Measurements from ENCODE around the gene CRACR2B.

Gene CRACR2B

DNA sequence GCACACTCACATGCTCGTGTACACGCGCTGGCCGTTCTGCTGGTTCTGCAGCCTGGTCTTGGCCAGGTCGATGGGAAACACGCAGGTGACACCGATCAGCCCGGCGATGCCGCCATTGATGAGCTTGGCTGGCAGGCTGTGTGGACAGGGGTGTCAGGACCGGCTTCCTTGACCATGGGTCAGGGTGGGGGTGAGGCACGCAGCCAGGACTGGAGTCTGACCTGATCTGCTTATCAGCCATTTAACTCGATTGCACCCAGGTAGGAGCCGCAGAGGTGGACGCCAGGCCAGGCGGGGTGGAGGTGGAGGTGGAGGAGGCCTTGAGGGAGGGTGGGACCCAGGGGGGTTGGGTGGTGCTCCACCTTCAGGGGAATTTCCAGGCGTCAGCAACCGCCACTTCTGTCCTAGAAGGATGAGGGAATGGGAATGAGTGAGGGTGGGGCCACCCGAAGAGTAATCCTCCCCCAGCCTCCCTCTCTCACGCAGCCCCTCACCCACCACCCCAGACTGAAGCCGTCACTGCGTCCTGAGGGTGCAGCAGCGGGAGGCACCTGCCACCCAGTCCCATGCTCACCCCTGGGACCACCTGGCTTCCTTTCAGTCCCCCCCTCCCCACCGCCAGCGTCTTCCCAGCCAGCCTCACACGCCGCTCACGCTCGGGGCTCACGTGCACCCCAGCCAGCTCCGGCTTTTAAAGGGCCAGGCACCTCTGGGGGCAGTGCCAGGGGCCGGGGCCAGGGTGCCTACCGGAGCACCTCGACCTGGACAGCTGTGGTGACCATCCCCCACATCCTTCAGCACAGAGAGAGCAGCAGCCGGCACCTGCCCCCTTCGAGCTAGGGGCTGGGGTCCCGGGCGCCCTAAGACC, 32.7 kb upstream of the CRACR2B start:
- in situ Hi-C loops (cut with HindIII; ENCODE audit: low sequenced_read_pairs): no loop called here

DNA sequence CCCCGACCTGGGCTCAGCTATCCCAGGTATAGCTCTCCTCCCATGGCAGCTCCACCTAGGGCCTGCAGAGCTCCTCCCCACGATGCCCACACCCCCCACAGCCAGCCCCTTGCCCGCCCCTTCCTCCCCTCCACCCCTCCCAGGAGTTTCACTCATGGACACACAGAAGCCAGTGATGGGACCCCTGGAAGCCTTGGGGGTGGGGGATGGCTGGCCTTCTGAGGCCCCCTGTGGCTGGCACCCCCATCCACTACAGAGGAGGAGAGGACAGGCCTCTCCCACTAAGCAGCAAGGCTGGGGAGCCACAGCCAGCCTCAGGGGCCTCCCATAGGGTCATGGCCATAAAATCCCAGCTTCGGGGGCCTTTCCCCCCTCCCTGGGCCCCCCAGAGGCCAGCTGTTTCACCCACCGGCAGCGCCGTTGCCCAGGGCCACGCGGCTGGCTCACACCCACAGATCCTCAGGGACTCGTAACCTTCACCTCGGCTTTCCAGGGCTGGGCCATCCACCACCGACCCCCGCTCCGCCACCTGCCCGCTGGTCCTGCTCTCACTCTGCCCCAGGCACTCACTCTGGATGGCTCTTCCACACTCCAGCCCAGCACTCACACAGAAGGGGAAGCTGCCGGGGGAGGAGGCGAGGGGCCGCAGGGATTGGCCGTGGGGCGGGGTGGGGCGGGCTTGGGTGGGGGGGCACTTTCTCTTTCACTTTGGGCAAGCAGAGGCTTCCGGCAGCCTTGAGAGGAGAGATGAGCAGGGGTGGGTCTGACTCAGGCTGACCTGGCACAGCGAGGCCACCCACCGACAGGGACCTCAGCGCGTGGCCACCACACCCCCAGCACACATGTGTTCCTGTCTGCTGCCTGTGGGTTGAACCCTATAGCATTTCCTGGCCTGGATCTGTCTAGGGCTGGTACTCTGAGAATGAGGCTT, 31.8 kb upstream of the CRACR2B start:
- in situ Hi-C loops (cut with HindIII; ENCODE audit: low sequenced_read_pairs): no loop called here

DNA sequence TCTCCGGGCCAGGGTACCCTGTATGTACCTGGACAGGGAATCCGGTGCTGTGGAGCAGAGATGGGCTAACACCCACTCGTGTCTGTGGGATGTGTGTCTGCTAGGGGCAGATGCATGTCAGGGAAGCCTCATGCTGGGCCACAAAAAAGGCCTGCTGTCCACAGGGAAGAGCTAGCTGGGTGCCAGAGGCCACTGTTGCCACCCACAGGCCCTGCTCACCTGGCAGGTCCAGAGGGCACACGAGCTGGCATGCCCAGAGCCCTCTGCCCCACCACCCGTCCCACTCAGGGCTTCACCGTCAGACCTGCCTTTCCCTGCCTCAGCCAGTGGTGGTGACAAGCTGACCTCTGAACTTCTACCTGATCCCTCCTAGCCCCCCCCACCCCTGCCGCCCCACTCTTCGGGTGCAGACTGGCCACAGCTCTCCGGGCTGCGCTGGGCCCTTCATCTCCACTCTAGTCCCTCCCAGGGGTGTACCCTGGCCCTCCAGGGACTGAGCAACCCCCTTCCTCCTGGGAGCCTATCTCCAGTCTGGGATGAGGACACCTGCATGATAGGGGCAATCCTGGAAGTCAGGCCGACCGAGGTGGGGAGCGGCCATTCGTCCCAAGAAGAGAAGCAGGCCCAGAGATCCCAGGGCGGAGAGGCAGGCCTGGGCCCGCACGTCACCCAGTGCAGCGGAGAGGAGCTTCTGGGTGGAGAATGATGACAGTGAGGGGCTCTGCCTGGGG, 31.0 kb upstream of the CRACR2B start:
- in situ Hi-C loops (cut with HindIII; ENCODE audit: low sequenced_read_pairs): no loop called here

DNA sequence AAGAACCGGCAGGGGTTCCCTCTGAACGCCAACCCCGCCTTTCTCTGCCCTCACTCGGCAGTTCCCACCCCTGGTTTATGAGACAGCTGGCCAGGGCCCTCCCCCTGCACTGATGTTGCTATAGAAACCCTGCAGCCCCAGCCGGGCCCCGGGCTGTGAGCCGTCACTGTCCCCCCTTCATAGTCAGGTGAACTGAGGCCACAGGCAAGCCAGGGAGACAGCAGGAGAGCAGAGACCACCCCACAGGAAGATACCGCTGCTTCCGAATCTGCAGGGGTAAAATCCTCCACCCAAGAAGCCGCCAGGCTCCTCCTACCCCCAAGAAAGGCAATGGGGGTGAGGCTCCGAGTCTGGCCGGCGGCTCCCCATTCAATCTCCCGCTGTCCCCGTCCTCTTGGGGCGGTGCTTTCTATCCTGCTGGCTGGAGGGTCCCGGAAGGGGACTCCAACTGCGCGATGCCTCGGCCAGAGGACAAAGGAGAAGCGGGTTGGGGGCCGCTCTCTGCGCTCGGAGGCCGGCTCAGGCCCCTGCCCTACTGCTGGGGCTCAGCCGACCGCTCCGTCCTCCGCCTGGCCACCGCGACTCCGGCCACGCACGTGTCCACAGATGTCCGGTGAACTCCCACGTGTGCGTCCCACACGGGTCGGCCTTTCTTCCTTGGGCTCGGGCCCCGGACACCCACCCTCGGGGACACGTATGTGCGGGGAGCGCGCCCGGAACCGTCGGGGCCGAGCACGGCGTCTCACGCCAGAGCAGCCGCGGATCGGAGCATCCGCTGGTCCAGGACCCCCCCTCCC, 30.2 kb upstream of the CRACR2B start:
- in situ Hi-C loops (cut with HindIII; ENCODE audit: low sequenced_read_pairs): no loop called here

DNA sequence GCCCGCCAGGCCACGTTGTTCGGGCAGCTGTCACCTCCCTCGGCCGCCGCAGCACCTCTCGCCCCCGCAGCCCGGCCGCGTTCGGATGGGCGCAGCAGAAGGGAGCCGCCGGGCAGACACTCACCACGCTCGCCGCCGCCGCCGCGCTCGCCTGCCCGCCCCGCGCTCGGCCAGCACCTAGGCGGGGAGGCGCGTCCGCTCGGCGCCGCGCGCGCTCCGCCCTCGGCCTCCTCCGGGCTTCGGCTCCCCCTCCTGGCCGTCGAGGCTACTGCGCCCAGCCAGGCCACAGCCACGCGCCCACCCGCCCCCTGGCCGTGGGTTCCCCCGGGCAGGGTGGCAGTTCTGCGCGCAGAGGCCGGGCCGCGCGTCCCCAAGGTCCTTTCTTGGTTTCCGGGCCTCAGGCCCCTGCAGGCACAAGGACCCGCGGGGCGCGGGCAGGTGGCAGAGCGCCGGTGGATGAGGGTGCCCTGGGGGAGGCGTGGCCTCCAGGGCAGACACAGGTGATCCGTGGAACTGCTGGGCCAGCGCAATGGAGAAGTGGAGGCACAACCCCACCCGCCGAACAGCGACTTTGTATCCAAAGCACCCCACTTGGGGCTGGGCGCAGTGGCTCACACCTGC, 29.5 kb upstream of the CRACR2B start, which contains the start of gene SLC25A22:
Gene SLC25A22 (minus strand): TSS at position 189 of the 621 bp plus-strand sequence. CDS start 3,275 bp downstream, outside the sequence.
- in situ Hi-C loops (cut with HindIII; ENCODE audit: low sequenced_read_pairs): no loop called here

DNA sequence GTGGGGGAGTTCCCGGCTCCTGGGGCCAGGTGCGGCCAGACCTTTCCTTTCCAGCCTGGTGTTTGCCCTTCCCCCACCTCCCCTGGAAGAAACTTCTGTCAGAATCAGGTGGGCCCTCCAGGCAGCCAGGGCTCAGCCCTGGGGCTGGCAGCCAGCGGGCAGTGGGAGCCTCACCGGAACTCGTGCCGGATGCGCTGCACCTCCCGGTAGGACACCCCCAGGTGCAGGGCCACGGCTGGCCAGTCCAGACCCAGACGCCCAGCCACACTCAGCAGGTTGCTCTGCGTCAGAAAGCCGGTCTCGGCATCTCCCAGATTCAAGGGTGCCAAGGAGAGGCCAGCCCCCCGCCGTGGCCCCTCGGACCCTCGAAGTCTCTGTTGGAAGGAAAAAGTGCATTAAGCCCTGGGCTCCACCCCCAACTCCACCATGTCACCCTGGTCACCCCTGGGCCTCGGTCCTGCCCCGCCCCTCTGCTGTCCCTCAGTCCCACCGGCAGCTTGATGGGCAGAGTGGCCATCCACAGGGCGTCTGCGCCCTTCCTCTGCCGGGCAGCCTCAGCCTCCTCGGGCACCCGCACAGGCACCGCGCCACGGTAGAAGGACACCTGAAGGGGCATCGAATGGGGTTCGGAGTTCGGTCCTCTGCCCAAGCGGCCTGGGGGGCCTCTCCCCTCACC, 27.9 kb upstream of the CRACR2B start:
- in situ Hi-C loops (cut with HindIII; ENCODE audit: low sequenced_read_pairs): no loop called here

DNA sequence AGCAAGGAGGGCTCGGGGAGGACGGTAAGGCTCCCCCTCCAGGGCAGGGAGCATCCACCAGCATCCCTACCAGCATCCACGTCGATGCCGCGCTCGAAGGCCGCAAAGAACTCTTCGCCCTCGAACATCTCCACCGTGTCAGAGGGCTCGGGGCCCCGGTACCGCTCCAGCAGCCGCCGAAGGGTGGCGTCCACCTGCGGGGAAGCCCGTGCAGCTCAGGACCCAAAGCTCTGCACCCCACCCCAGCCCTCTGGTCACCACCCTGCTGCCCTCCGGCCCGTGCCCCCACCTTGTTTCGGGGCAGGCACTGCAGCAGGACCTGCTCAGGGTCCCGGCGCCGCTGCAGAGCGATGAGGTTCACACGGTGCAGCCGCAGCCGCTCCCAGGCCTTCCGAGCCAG, 27.2 kb upstream of the CRACR2B start:
- in situ Hi-C loops (cut with HindIII; ENCODE audit: low sequenced_read_pairs): no loop called here

DNA sequence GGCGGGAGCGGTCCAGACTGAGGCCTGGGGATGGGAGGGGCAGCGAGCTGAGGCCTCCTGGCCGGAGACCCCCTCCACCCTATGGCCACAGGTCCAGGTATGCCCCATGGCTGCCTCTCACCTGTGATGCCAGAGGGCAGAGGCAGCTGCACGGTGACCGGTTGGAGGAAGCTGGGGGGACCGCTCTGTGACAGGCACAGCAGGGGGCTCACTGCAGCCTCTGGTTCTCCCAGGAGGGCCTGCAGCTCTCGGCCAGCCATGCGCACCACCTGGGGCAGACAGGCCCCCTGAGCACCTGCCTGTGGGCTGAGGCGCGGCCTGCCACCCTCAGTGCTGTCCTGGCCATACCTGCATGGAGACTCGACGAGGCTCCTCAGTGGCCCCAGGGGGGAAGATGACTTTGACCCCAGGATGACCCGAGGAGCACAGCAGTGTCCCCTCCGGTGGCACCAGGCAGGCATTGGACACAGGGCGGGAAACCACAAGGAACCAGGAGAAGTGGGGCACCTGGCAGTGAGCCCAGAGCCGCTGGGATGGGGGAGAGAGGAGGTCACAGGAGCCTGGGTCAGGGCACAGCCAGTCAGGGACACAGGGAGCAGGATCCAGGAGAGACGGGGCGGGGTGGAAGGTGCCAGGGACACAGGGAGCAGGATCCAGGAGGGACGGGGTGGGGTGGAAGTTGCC, 26.5 kb upstream of the CRACR2B start:
- in situ Hi-C loops (cut with HindIII; ENCODE audit: low sequenced_read_pairs): no loop called here

DNA sequence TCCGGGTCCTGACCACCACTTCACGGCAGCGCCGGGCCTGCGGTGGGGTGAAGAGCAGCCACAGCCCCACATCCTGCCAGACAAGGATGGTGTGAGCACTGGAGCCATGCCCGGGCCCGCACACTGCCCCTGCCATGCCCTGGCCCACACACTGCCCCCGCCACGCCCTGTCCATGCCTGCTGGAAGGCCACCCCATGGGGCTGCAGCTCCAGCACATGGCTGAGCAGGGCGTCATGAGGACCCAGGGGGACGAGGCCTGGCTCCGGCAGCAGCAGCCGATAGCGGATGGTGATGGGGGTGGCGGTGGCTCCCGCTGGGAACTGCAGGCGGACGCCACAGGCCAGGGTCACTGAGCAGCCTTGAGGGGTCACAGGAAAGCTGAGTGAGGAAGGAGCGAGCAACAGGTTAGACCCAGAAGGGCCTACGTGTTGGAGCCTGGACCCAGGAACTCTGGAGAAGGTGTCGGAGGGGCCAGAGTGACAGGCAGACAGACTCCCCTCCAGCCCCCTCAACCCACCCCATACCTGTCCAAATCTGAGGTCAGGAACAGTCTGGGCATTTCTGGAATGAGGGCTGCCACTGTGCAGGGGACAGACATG, 25.6 kb upstream of the CRACR2B start:
- in situ Hi-C loops (cut with HindIII; ENCODE audit: low sequenced_read_pairs): no loop called here

DNA sequence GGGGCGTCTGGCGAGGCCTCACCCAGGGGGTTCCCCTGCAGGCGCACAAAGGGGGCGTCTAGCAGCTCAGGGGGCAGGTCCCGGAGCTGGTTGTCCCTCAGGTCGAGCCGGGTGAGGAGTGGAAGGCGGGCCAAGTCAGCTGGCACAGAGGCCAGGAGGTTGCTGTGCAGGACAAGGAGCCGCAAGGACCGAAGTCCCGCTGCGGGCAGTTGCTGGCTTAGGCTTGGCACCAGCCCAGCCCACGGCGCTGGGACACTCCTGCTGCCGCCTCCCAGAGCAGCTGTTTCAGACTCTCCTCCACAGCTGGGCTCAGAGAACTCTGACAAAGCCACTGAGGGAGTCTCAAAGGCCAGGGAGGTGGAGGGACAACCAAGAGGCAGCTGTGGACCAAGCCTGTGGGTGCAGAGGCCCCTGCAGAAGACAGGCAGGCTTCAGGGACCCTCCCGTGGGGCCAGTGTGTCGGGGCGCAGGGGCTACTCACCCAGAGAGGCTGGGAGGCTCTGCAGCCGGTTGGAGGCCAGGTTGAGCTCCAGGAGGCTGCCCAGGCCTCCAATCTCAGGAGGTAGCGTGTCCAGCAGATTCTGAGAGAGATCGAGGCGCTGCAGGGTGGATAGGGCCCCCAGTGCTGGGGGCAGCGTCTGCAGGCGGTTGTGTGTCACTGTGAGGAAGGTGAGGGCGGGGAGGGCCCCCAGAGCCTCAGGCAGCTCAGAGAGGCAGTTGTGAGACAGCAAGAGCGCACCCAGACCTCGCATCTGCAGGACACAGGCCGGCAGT, 24.8 kb upstream of the CRACR2B start:
- in situ Hi-C loops (cut with HindIII; ENCODE audit: low sequenced_read_pairs): no loop called here

DNA sequence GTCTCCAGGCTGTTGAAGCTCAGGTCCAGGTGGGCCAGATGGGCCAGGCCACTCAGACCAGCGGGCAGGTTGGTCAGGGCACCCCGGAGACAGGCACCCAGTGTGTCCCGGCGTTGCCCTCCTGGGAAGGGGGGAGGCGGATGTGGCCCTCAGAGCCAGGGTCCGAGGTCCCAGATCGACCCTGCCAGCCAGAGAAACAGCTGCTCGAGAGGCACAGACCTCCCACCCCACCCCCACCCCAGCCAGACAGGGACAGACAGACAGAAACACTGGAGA, 24.3 kb upstream of the CRACR2B start:
- in situ Hi-C loops (cut with HindIII; ENCODE audit: low sequenced_read_pairs): no loop called here

DNA sequence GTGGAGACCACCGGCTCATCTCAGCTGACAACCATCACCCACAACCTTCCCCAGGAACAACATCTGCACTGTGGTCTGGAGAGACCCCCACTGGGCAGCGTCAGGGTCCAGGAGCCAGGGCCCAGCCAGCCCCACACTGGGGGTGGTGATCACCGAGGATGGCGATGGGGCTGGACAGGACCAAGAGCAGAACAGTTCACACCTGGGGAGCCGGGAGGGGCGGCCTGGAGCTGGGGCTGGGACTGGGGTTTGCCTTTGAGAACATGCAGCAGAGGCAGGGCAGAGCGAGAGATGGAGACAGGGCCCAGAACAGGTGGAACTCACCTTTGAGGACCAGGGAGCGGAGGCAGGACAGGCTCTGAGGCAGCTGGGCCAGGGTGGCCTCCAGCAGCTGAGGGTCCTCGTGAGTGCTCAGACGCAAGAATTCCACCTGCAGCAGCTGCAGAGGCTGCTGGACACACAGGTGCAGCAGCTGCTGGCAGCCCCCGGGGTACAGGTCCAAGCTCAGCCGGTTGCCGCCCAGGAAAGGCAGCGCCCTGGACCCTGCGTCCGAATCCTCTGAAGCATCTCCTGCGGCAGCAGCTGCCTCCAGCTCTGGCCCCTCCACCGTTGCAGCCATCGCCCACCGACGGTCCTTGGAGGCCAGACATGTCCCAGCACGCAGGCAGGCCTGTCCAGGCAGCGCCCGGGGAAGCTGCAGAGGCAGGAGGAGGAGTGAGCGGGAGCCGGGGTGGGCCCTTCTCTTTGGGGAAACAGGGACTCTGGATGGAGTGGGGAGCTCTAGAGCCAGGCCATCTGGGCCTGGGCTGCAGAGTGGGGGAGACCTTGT, 23.7 kb upstream of the CRACR2B start:
- in situ Hi-C loops (cut with HindIII; ENCODE audit: low sequenced_read_pairs): no loop called here

DNA sequence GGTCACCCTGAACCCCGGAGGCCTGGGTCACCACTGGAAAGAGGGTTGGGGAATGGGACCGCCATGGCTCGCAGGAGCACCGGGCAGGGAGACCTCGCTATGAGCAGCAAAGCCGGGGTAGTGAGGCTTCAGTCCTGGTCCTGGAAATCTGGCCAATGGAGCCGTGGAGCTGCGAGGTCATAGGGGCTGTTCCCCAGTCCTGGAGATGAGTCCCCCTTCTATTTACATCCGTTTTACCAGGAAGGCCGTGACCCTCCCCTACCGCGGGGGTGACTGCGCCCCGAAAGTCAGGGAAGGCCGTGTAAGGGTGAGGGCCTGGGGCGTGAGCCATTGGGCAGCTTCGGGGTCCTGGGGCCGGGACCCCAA, 23.1 kb upstream of the CRACR2B start:
- in situ Hi-C loops (cut with HindIII; ENCODE audit: low sequenced_read_pairs): no loop called here

DNA sequence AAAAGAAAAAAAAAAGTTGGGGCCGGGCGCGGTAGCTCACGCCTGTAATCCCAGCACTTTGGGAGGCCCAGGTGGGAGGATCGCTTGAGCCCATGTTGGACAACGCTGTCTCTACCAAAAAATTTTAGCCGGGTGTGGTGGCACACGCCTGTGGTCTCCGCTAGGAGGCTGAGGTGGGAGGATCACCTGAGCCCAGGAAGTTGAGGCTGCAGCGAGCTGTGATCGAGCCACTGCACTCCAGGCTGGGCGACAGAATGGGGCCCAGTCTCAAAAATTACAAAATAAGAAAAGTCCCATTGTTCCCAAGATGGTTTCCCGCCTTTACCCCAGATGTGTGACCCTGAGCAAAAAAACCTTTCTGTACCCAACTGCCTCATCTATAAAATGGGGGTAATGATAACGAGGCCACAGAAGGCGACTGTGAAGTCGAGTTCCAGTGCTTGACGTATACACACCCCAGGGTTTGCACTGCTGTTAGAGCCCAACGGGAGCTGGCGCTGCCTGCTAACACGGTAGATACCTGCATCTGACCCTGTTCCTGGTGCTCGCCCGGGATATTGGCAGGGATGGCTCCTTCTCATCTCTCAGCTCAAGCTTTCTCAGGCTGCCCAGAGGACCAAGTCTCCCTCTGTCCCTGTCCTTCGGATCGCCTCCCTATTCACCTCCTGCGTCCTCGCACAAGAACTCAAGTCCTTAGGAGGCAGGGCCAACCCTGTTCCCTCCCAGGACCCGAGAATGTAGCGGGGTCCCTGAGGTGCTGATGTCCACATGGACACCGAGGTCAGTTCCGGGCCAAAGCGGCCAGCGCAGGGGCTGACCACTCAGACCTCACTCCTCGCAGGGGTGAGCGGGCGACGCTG, 19.1 kb upstream of the CRACR2B start:
- in situ Hi-C loops (cut with HindIII; ENCODE audit: low sequenced_read_pairs): no loop called here

DNA sequence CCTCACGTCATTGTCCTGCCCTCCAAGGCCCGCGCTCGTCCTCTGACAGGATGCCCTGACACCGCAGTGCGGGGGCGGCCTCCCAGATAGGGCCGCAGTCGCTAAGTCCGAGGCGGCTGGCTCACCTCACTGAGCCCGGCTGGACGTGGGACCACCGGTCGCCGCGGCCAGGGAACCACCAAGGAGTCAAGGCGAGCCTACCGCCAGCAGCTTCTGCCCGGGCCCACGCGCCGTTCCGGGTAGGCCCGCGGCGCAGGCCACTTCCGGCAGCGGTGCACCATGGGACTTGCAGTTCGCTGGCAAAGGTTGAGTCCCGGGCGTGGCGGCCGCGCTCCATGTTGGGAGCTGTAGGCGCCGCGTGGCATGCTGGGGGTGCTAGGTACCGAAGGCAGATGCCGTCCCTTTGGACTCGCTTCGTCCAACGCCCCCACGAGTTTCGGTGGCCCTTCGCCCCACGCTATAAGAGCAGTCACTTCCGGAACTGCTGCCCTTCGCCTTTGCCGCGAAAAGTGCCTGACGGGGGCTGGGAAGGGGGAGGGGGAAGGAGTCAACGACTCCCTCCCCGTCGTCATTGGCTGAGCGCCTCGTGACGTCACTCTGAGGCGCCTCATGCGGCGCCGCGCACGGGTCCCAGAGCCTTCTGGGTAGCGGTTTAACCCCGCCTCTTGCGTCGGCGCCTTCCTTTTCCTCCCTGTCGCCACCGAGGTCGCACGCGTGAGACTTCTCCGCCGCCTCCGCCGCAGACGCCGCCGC, 18.3 kb upstream of the CRACR2B start, which contains the start of gene RPLP2:
Gene RPLP2 (plus strand): TSS at position 681 of the 753 bp plus-strand sequence. CDS start 268 bp downstream, outside the sequence.
- in situ Hi-C loops (cut with HindIII; ENCODE audit: low sequenced_read_pairs): loop anchor here (10.0 kb wide), 1 partner anchor 105 kb away; the partner anchor contains the start of gene CHID1
